HepG2 (cell line): Measurements from ENCODE around the gene ENTPD7. TPM values are rescaled to one million over a fixed set of nuclear protein-coding genes. Genes with fewer than 3 reads are reported as not detected.

Experiments used
- BORCS8-MEF2B ChIP-seq: sonication (generic); formaldehyde crosslinking; IDR thresholded peaks from 2 replicates; pipeline ENCODE4 v1.8.0; 2022; ENCODE audit warnings: mild to moderate bottlenecking, missing genetic modification reagents
- KAT2B ChIP-seq: fragments of 150-350 bp; IDR thresholded peaks from 2 replicates; pipeline ENCODE4 v1.6.1; 2014; ENCODE audit warnings: low read depth, low read length, borderline replicate concordance
- LCORL ChIP-seq, 2 experiments: fragments of 450-650 bp in 1 of 2; sonication (generic) in 1 of 2; formaldehyde crosslinking in 1 of 2; IDR thresholded peaks; 2 replicates each; pipeline versions ENCODE4 v1.5.0 to v1.6.1; 2017 to 2020; ENCODE audit warnings: antibody characterized with exemption in 1 of 2, missing genetic modification reagents in 1 of 2
- RFX3 ChIP-seq: IDR thresholded peaks from 2 replicates; pipeline ENCODE4 v1.6.1; 2016; ENCODE audit warnings: missing biosample characterization, missing genetic modification reagents
- SP5 ChIP-seq: IDR thresholded peaks from 2 replicates; pipeline ENCODE4 v1.6.1; 2016; ENCODE audit warnings: low read depth, borderline replicate concordance
- YY1 ChIP-seq: IDR thresholded peaks from 2 replicates; pipeline ENCODE4 v1.6.1; 2011; ENCODE audit warnings: low read length, low read depth, moderate library complexity, mild to moderate bottlenecking; ENCODE audit not compliant: insufficient read depth, insufficient replicate concordance
- ZBTB49 ChIP-seq: sonication (generic); formaldehyde crosslinking; IDR thresholded peaks from 2 replicates; pipeline ENCODE4 v1.4.0; 2020; ENCODE audit warnings: missing genetic modification reagents, borderline replicate concordance
- ZNF44 ChIP-seq: sonication (generic); formaldehyde crosslinking; IDR thresholded peaks from 2 replicates; pipeline ENCODE4 v1.5.1; 2020; ENCODE audit warnings: mild to moderate bottlenecking, missing genetic modification reagents
- ZNF607 ChIP-seq: sonication (generic); formaldehyde crosslinking; IDR thresholded peaks from 2 replicates; pipeline ENCODE4 v1.5.1; 2020; ENCODE audit warnings: missing genetic modification reagents, mild to moderate bottlenecking, borderline replicate concordance
- ZNF609 ChIP-seq: sonication (generic); formaldehyde crosslinking; IDR thresholded peaks from 2 replicates; pipeline ENCODE4 v1.4.0; 2020; ENCODE audit warnings: mild to moderate bottlenecking, missing genetic modification reagents, borderline replicate concordance
- ZNF629 ChIP-seq: sonication (generic); formaldehyde crosslinking; conservative IDR thresholded peaks from 2 replicates; pipeline ENCODE4 v1.5.0; 2020; ENCODE audit warnings: missing genetic modification reagents
- ZNF652 ChIP-seq: IDR thresholded peaks from 2 replicates; pipeline ENCODE4 v1.6.1; 2016; ENCODE audit warnings: low read depth, borderline replicate concordance
- ZNF83 ChIP-seq: sonication (generic); formaldehyde crosslinking; IDR thresholded peaks from 2 replicates; pipeline ENCODE4 v1.4.0; 2020; ENCODE audit warnings: missing genetic modification reagents, mild to moderate bottlenecking, borderline replicate concordance
- ZSCAN9 ChIP-seq: IDR thresholded peaks from 2 replicates; pipeline ENCODE4 v1.6.1; 2016; ENCODE audit warnings: borderline replicate concordance
- polyA plus RNA-seq, 8 experiments: library from polyadenylated mRNA; depleted of rRNA in 3 of 8; stranded (reverse) in 7 of 8; unstranded in 1 of 8; fragments of >200 nt; fragmentation: Illumina TruSeq in 4 of 8; extraction: Trizol in 4 of 8; gene quantifications; 2 replicates each; pipeline versions ENCODE4 v1.2.1 to v1.2.3, GENCODE V29; 2011 to 2016; ENCODE audit warnings: low read depth in 4 of 8, missing spikeins in 1 of 8, mixed read lengths in 1 of 8; ENCODE audit not compliant: insufficient read depth in 1 of 8
- total RNA-seq, 5 experiments: library from RNA; depleted of rRNA; stranded (reverse); fragments of >200 nt; fragmentation: Illumina TruSeq; extraction: Trizol; gene quantifications; 2 replicates each; pipeline ENCODE4 v1.2.3, GENCODE V29; 2016; ENCODE audit warnings: low read depth in 1 of 5
- TF ChIP-seq, protein P1 (sequence below): sonication (generic); formaldehyde crosslinking; IDR thresholded peaks from 2 replicates; pipeline ENCODE4 v1.5.0; 2020; ENCODE audit warnings: mild to moderate bottlenecking, missing genetic modification reagents
- TF ChIP-seq, protein P2 (sequence below): sonication (generic); formaldehyde crosslinking; IDR thresholded peaks from 2 replicates; pipeline ENCODE4 v1.5.0; 2020; ENCODE audit warnings: missing genetic modification reagents

Gene ENTPD7
- total and polyA plus RNA-seq, 2 of the 13 experiments (the other 11 are each of a cell fraction or from before 2014, with no cell fraction given) = 7.6 to 36.5 TPM

GRCh38 chr10:99620711-99621453, 38.4 kb upstream of the ENTPD7 start (continued):
- TF ChIP-seq ZBTB49 (CRISPR knock-in tag) (peak; percentile 65; the same call in 1 of the 2 replicates), ZNF652 (CRISPR knock-in tag) (no peak), YY1 (peak; percentile 48), ZNF607 (peak; percentile 98), ZNF629 (0 out of 2 replicates have a peak, but pooled peaks have one; percentile 35), SP5 (peak; percentile 92), KAT2B (no peak), BORCS8-MEF2B (peak; percentile 86), ZSCAN9 (peak; percentile 20), ZNF44 (CRISPR knock-in tag) (peak; percentile 50; the same call in 1 of the 2 replicates), LCORL (IDR thresholded peaks at IDR 0.05) (0 out of 2 replicates have a peak, but pooled peaks have one; percentile 22), LCORL (CRISPR knock-in tag; IDR thresholded peaks at IDR 0.05) (peak; percentile 86), ZNF83 (CRISPR knock-in tag) (peak; percentile 29; the same call in 1 of the 2 replicates), ZNF609 (CRISPR knock-in tag) (peak; percentile 63), RFX3 (CRISPR knock-in tag) (no peak)
- TF ChIP-seq, protein P1, sequence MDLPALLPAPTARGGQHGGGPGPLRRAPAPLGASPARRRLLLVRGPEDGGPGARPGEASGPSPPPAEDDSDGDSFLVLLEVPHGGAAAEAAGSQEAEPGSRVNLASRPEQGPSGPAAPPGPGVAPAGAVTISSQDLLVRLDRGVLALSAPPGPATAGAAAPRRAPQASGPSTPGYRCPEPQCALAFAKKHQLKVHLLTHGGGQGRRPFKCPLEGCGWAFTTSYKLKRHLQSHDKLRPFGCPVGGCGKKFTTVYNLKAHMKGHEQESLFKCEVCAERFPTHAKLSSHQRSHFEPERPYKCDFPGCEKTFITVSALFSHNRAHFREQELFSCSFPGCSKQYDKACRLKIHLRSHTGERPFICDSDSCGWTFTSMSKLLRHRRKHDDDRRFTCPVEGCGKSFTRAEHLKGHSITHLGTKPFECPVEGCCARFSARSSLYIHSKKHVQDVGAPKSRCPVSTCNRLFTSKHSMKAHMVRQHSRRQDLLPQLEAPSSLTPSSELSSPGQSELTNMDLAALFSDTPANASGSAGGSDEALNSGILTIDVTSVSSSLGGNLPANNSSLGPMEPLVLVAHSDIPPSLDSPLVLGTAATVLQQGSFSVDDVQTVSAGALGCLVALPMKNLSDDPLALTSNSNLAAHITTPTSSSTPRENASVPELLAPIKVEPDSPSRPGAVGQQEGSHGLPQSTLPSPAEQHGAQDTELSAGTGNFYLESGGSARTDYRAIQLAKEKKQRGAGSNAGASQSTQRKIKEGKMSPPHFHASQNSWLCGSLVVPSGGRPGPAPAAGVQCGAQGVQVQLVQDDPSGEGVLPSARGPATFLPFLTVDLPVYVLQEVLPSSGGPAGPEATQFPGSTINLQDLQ = peak; percentile 77; the same call in 1 of the 2 replicates
- TF ChIP-seq, protein P2, sequence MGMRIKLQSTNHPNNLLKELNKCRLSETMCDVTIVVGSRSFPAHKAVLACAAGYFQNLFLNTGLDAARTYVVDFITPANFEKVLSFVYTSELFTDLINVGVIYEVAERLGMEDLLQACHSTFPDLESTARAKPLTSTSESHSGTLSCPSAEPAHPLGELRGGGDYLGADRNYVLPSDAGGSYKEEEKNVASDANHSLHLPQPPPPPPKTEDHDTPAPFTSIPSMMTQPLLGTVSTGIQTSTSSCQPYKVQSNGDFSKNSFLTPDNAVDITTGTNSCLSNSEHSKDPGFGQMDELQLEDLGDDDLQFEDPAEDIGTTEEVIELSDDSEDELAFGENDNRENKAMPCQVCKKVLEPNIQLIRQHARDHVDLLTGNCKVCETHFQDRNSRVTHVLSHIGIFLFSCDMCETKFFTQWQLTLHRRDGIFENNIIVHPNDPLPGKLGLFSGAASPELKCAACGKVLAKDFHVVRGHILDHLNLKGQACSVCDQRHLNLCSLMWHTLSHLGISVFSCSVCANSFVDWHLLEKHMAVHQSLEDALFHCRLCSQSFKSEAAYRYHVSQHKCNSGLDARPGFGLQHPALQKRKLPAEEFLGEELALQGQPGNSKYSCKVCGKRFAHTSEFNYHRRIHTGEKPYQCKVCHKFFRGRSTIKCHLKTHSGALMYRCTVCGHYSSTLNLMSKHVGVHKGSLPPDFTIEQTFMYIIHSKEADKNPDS (CRISPR knock-in tag) = peak; percentile 85; the same call in 1 of the 2 replicates
